Endothelial cell of umbilical vein (primary cell): Measurements from ENCODE around the gene ROBO2. TPM values are rescaled to one million over a fixed set of nuclear protein-coding genes. Genes with fewer than 3 reads are reported as not detected.

ENCODE experiments used
- BruUV-seq: library from RNA; stranded (reverse); fragments of 400-500 nt; replicated peaks from 2 replicates; lab custom pipeline; 2021; lab: Mats Ljungman, UMichigan
- CTCF ChIA-PET: fragments of 300-600, 350-600 bp; sonication (Branson Sonifier 250); formaldehyde crosslinking; loops from one replicate; lab custom pipeline; 2021; ENCODE audit warnings: antibody characterized with exemption, inconsistent platforms; lab: Charles Lee
- POLR2A ChIA-PET: fragments of 300-600, 350-600 bp; sonication (Branson Sonifier 250); formaldehyde crosslinking; loops from one replicate; lab custom pipeline; 2021; ENCODE audit warnings: antibody characterized with exemption, inconsistent platforms; lab: Charles Lee
- DNase-seq: peaks from one replicate; pipeline ENCODE4 v3.0.0-alpha.2; 2011; ENCODE audit warnings: low read depth, low spot score
- FAIRE-seq: peaks from 2 replicates; lab custom pipeline; 2011; peaks lifted over from hg19 to GRCh38; lab: Jason Lieb, UNC
- H2AFZ ChIP-seq: 2 replicates; pipeline ENCODE4 v1.6.0; 2012; ENCODE audit warnings: low read depth, low read length, control low read depth, inconsistent platforms
- H3K27ac ChIP-seq: 2 replicates; pipeline ENCODE4 v1.5.1; 2011; ENCODE audit warnings: low read depth, mild to moderate bottlenecking, control low read depth, low read length, moderate library complexity; ENCODE audit not compliant: insufficient read depth
- H3K27me3 ChIP-seq, 2 experiments: 2 replicates each; pipeline versions ENCODE4 v1.6.0 to v1.6.1; 2011; ENCODE audit warnings: low read length in 2 of 2, mixed read lengths in 1 of 2; ENCODE audit not compliant: control insufficient read depth in 2 of 2, insufficient read depth in 2 of 2
- H3K36me3 ChIP-seq, 2 experiments: 2 replicates in 1 of 2; 3 replicates in 1 of 2; pipeline ENCODE4 v1.5.1; 2011; ENCODE audit warnings: low read length in 2 of 2, mild to moderate bottlenecking in 1 of 2, moderate library complexity in 1 of 2; ENCODE audit not compliant: control insufficient read depth in 2 of 2, insufficient read depth in 2 of 2; ENCODE audit errors: extremely low read depth in 1 of 2
- H3K4me1 ChIP-seq: 3 replicates; pipeline ENCODE4 v1.5.1; 2011; ENCODE audit warnings: mild to moderate bottlenecking, low read length; ENCODE audit not compliant: control insufficient read depth, insufficient read depth; ENCODE audit errors: extremely low read depth
- H3K4me2 ChIP-seq: 2 replicates; pipeline ENCODE4 v1.6.1; 2011; ENCODE audit warnings: low read length, control low read depth, mixed read lengths; ENCODE audit not compliant: insufficient read depth
- H3K4me3 ChIP-seq, 3 experiments: fragments of 200-600 bp in 1 of 3; sonication (generic), shearing (Covaris generic) in 1 of 3; replicated peaks in 1 of 3; 2 replicates each; pipeline ENCODE4 v1.5.1; 2011 to 2016; ENCODE audit warnings: control low read depth in 3 of 3, low read length in 3 of 3, mild to moderate bottlenecking in 2 of 3, inconsistent platforms in 1 of 3, low read depth in 1 of 3, moderate library complexity in 1 of 3; ENCODE audit not compliant: insufficient read depth in 1 of 3
- H3K79me2 ChIP-seq: 2 replicates; pipeline ENCODE4 v1.6.0; 2012; ENCODE audit warnings: low read length, inconsistent platforms; ENCODE audit not compliant: control insufficient read depth, insufficient read depth
- H3K9ac ChIP-seq: replicated peaks from 2 replicates; pipeline ENCODE3; 2011; ENCODE audit warnings: low read length, control low read depth; ENCODE audit not compliant: insufficient read depth; ENCODE audit errors: extremely low read depth
- H3K9me1 ChIP-seq: replicated peaks from 3 replicates; pipeline ENCODE4 v1.6.0; 2011; ENCODE audit warnings: mild to moderate bottlenecking, low read length; ENCODE audit not compliant: control insufficient read depth, insufficient read depth; ENCODE audit errors: extremely low read depth
- H3K9me3 ChIP-seq: replicated peaks from 2 replicates; pipeline ENCODE4 v1.5.1; 2012; ENCODE audit warnings: low read length, inconsistent platforms; ENCODE audit not compliant: control insufficient read depth, insufficient read depth
- H4K20me1 ChIP-seq: replicated peaks from 2 replicates; pipeline ENCODE3; 2011; ENCODE audit warnings: mild to moderate bottlenecking, low read length; ENCODE audit not compliant: control insufficient read depth, insufficient read depth; ENCODE audit errors: extremely low read depth
- FOS ChIP-seq: IDR thresholded peaks from 2 replicates; pipeline ENCODE4 v1.6.1; 2011; ENCODE audit warnings: mild to moderate bottlenecking, low read length, moderate library complexity, borderline replicate concordance; ENCODE audit not compliant: insufficient read depth
- GATA2 ChIP-seq: IDR thresholded peaks from 2 replicates; pipeline ENCODE4 v1.7.0; 2011; ENCODE audit warnings: low read depth, mild to moderate bottlenecking, moderate library complexity, mixed read lengths, low read length; ENCODE audit not compliant: insufficient read length, insufficient read depth
- JUN ChIP-seq: IDR thresholded peaks from 2 replicates; pipeline ENCODE4 v1.6.1; 2011; ENCODE audit warnings: borderline replicate concordance, low read depth; ENCODE audit not compliant: insufficient read length, insufficient read depth
- dilution Hi-C: fragments of 300-500 bp; cut with MboI; formaldehyde crosslinking; loops from one replicate; pipeline ENCODE4 v1.15.0; 2019; ENCODE audit warnings: low sequenced_read_pairs; ENCODE audit not compliant: extremely low pct_ligation_motif_present
- intact Hi-C: fragments of 100-400 bp; cut with micrococcal nuclease; formaldehyde crosslinking; loops from one replicate; pipeline ENCODE4 v1.10.0; 2022
- polyA plus RNA-seq, 4 experiments: library from polyadenylated mRNA; depleted of rRNA in 3 of 4; stranded (reverse) in 3 of 4; unstranded in 1 of 4; fragments of >200 nt; gene quantifications; 2 replicates each; pipeline versions ENCODE4 v1.2.1 to v1.2.3, GENCODE V29; 2011 to 2012; ENCODE audit warnings: missing spikeins in 1 of 4
- total RNA-seq: library from RNA; stranded (reverse); gene quantifications from 2 replicates; pipeline ENCODE4 v1.2.3, GENCODE V29; 2021
- TF ChIP-seq, protein P1 (sequence below), 2 donors: IDR thresholded peaks; 1 replicate in 1 of 2; 2 replicates in 1 of 2; pipeline ENCODE4 v1.5.1; 2011; ENCODE audit warnings: low read length in 2 of 2, mild to moderate bottlenecking in 2 of 2, moderate library complexity in 2 of 2, control low read depth in 1 of 2, inconsistent platforms in 1 of 2, low read depth in 1 of 2; ENCODE audit not compliant: insufficient read depth in 1 of 2; ENCODE audit errors: extremely low read depth in 1 of 2

Gene ROBO2
- total and polyA plus RNA-seq, 2 donors (not counting 3 experiments of a cell fraction or from before 2014, with no cell fraction given), result not detected

- intact Hi-C loops, result no loop called here
- Histone ChIP-seq H3K36me3 (no peaks in the 10 kb centered on the region), H3K27ac (no peak overlapping the region), H3K4me1 (no peaks in the 10 kb centered on the region), H4K20me1 (no peaks in the 10 kb centered on the region), H3K9ac (no peak overlapping the region), H3K4me2 (no peak overlapping the region), H3K27me3 (no peaks in the 10 kb centered on the region), H3K9me3 (no peaks in the 10 kb centered on the region), H3K79me2 (no peaks in the 10 kb centered on the region), H3K9me1 (no peaks in the 10 kb centered on the region), H2AFZ (no peak overlapping the region), H3K4me3 (no peak overlapping the region)
- ChIA-PET POLR2A (no interaction called here), CTCF (no interaction called here)
- dilution Hi-C loops, result no loop called here
- DNase-seq, result no peak
- no peak for FAIRE-seq
- no TSS peak for BruUV-seq
- no peak for TF ChIP-seq GATA2
Observed at GRCh38 chr3:77169823-77170222, 129.9 kb downstream of the ROBO2 start.

DNA sequence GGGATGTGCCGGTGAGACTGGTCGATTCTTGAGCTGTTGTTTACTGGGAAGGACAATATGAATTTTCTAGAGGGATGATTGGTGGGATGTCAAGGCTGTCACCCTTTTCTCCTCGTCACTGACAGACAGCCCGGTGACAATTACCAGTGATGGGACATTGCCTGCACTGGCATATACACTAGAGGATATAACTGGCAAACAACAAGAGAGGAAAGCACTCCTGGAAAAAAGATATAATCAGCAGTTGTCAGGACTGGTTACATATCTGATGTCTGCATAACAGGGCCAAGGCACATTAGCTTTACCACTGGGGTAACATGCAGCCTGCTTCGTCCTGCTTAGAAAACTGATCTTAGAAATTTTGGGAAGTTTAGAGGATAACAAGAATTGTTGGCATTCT is 131.1 kb downstream of the ROBO2 start:
- DNase-seq, result no peak
- ChIA-PET CTCF (interaction anchor here (0.6 kb wide), 1 partner anchor 35 kb away, joined by 4 read pairs; no protein-coding TSS in a partner anchor), POLR2A (no interaction called here)
- H4K20me1 ChIP-seq, result no peaks in the 10 kb centered on the region
- H3K27me3 ChIP-seq, result no peaks in the 10 kb centered on the region
- H3K9me3 ChIP-seq, result no peaks in the 10 kb centered on the region
- H3K9ac ChIP-seq, result no peak overlapping the region
- no peaks in the 10 kb centered on the region for H3K79me2 ChIP-seq
- intact Hi-C loops, result no loop called here
- no peaks in the 10 kb centered on the region for H3K9me1 ChIP-seq
- H3K36me3 ChIP-seq, result no peaks in the 10 kb centered on the region
- dilution Hi-C loops, result no loop called here
- H3K4me2 ChIP-seq, result no peak overlapping the region
- H3K27ac ChIP-seq, result no peak overlapping the region
- no peak overlapping the region for H2AFZ ChIP-seq
- no TSS peak for BruUV-seq
- H3K4me1 ChIP-seq, result no peaks in the 10 kb centered on the region
- FAIRE-seq, result no peak
- no peak overlapping the region for H3K4me3 ChIP-seq
- no peak for TF ChIP-seq FOS
- TF ChIP-seq, protein P1, sequence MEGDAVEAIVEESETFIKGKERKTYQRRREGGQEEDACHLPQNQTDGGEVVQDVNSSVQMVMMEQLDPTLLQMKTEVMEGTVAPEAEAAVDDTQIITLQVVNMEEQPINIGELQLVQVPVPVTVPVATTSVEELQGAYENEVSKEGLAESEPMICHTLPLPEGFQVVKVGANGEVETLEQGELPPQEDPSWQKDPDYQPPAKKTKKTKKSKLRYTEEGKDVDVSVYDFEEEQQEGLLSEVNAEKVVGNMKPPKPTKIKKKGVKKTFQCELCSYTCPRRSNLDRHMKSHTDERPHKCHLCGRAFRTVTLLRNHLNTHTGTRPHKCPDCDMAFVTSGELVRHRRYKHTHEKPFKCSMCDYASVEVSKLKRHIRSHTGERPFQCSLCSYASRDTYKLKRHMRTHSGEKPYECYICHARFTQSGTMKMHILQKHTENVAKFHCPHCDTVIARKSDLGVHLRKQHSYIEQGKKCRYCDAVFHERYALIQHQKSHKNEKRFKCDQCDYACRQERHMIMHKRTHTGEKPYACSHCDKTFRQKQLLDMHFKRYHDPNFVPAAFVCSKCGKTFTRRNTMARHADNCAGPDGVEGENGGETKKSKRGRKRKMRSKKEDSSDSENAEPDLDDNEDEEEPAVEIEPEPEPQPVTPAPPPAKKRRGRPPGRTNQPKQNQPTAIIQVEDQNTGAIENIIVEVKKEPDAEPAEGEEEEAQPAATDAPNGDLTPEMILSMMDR (IDR thresholded peaks at IDR 0.05; ENCODE audit: extremely low read depth in 1 of 2, insufficient read depth in 1 of 2, low read depth in 1 of 2, low read length in 2 of 2), result no peak
- TF ChIP-seq JUN, result no peak
- TF ChIP-seq GATA2, result no peak
